Kidney (tissue), 14 donors: ENCODE measurements around the gene PLXNC1. TPM values are rescaled to one million over a fixed set of nuclear protein-coding genes. Genes with fewer than 3 reads are reported as not detected.

Experiments
- DNase-seq, 5 donors: peaks; one replicate each; pipeline ENCODE4 v3.0.0-alpha.2; 2013 to 2020
- FAIRE-seq: peaks from 2 replicates; lab custom pipeline; 2012; peaks lifted over from hg19 to GRCh38; lab: Jason Lieb, UNC
- H3K27ac ChIP-seq, 2 donors: one replicate each; pipeline ENCODE4 v1.7.0; 2013; ENCODE audit warnings: low read depth in 2 of 2, low read length in 2 of 2, inconsistent platforms in 1 of 2
- H3K27me3 ChIP-seq: one replicate; pipeline ENCODE4 v1.7.1; 2013; ENCODE audit warnings: low read length, inconsistent platforms; ENCODE audit not compliant: control insufficient read depth, insufficient read depth
- H3K36me3 ChIP-seq, 3 donors: one replicate each; pipeline versions ENCODE4 v1.7.0 to v1.7.1; 2013; ENCODE audit warnings: low read length in 3 of 3, control low read depth in 1 of 3, inconsistent platforms in 1 of 3; ENCODE audit not compliant: insufficient read depth in 3 of 3, control insufficient read depth in 2 of 3
- H3K4me1 ChIP-seq, 3 donors: one replicate each; pipeline versions ENCODE4 v1.7.0 to v1.7.1; 2013; ENCODE audit warnings: low read length in 3 of 3, inconsistent platforms in 1 of 3, low read depth in 1 of 3; ENCODE audit not compliant: control insufficient read depth in 2 of 3, insufficient read depth in 2 of 3
- H3K4me3 ChIP-seq, 3 donors: one replicate each; pipeline versions ENCODE4 v1.7.0 to v1.8.1; 2013; ENCODE audit warnings: low read length in 3 of 3, control low read depth in 1 of 3, inconsistent platforms in 1 of 3
- H3K9ac ChIP-seq, 3 donors: one replicate each; pipeline versions ENCODE4 v1.7.0 to v1.7.1; 2013; ENCODE audit warnings: low read length in 3 of 3, control low read depth in 1 of 3, inconsistent platforms in 1 of 3
- H3K9me3 ChIP-seq, 3 donors: one replicate each; pipeline versions ENCODE4 v1.7.0 to v1.7.1; 2013; ENCODE audit warnings: low read length in 3 of 3, control low read depth in 1 of 3, inconsistent platforms in 1 of 3; ENCODE audit not compliant: control insufficient read depth in 2 of 3, insufficient read depth in 1 of 3
- CTCF ChIP-seq: IDR thresholded peaks from 3 replicates; pipeline ENCODE4 v1.5.1; 2012; ENCODE audit warnings: mild to moderate bottlenecking, moderate library complexity, borderline replicate concordance; ENCODE audit not compliant: insufficient read depth; ENCODE audit errors: extremely low read depth
- intact Hi-C: fragments of 100-400 bp; cut with DNase I; formaldehyde crosslinking; loops from one replicate; pipeline ENCODE4 v1.11.1; 2022
- polyA plus RNA-seq: library from polyadenylated mRNA; stranded (reverse); fragments of 350-450 nt; fragmentation: Illumina TruSeq; extraction: RNeasy Lipid Tissue Mini Kit (QIAGEN cat#74804); gene quantifications from one replicate; pipeline ENCODE4 v1.2.3, GENCODE V29; 2014; ENCODE audit warnings: low read depth, low replicate concordance; ENCODE audit not compliant: insufficient read depth
- total RNA-seq: library from RNA; stranded (reverse); fragmentation: NEBNext Ultra II Directional; extraction: Animal tissue kit (Norgen Biotek cat#: 25700); gene quantifications from one replicate; pipeline ENCODE4 v1.2.1, GENCODE V29; 2021
- donor health status: control.
- donor health status: control.
- donor health status: control.
- donor health status: control.
- donor health status: control.
- donor health status: DM: yes; HTN: yes; CAD: no.
- donor health status: Normal renal cell carcinoma (clear cell type).

PLXNC1 gene
- total and polyA plus RNA-seq, 2 donors from 2014 or later, result 1.8 to 11.6 TPM

- Histone ChIP-seq H3K4me3 (no peak overlapping the region), H3K9ac (no peak overlapping the region), H3K36me3 (no peaks in the 10 kb centered on the region), H3K27me3 (no peaks in the 10 kb centered on the region), H3K9me3 (no peaks in the 10 kb centered on the region), H3K27ac (no peak overlapping the region), H3K4me1 (no peaks in the 10 kb centered on the region)
- FAIRE-seq (no peak), DNase-seq (no peak)
- no peak for TF ChIP-seq CTCF
- intact Hi-C loops, result no loop called here
Observed at GRCh38 chr12:94223842-94224241, 75.5 kb downstream of the PLXNC1 start.

- FAIRE-seq (no peak), DNase-seq (no peak)
- H3K4me1 ChIP-seq, result no peaks in the 10 kb centered on the region
- H3K4me3 ChIP-seq, result no peak overlapping the region
- H3K27ac ChIP-seq, result no peak overlapping the region
- no peaks in the 10 kb centered on the region for H3K9me3 ChIP-seq
- H3K36me3 ChIP-seq, result no peaks in the 10 kb centered on the region
- TF ChIP-seq CTCF, result no peak
- intact Hi-C loops, result no loop called here
- no peaks in the 10 kb centered on the region for H3K27me3 ChIP-seq
- H3K9ac ChIP-seq, result no peak overlapping the region
Observed at GRCh38 chr12:94225506-94225905, 77.1 kb downstream of the PLXNC1 start.

GRCh38 chr12:94225947-94226630 is 77.7 kb downstream of the PLXNC1 start:
- H3K36me3 ChIP-seq, result no peaks in the 10 kb centered on the region
- intact Hi-C loops, result no loop called here
- no peak overlapping the region for H3K4me3 ChIP-seq
- DNase-seq (no peak), FAIRE-seq (no peak)
- no peaks in the 10 kb centered on the region for H3K27me3 ChIP-seq
- TF ChIP-seq CTCF, result no peak
- H3K4me1 ChIP-seq, result no peaks in the 10 kb centered on the region
- no peak overlapping the region for H3K9ac ChIP-seq
- H3K9me3 ChIP-seq, result no peaks in the 10 kb centered on the region
- no peak overlapping the region for H3K27ac ChIP-seq

GRCh38 chr12:94227066-94227465 is 78.7 kb downstream of the PLXNC1 start:
- Histone ChIP-seq H3K9ac (no peak overlapping the region), H3K27ac (no peak overlapping the region), H3K4me3 (no peak overlapping the region), H3K36me3 (no peaks in the 10 kb centered on the region), H3K27me3 (no peaks in the 10 kb centered on the region), H3K9me3 (no peaks in the 10 kb centered on the region), H3K4me1 (no peaks in the 10 kb centered on the region)
- no peak for TF ChIP-seq CTCF
- FAIRE-seq, result no peak
- intact Hi-C loops, result no loop called here
- no peak for DNase-seq
